CD14-positive monocyte (primary cell): Measurements from ENCODE around the gene ACSF3. TPM values are rescaled to one million over a fixed set of nuclear protein-coding genes. Genes with fewer than 3 reads are reported as not detected.
A peak's percentile ranks its signal among the peaks of the same experiment; 100 is the strongest.

ENCODE experiments used
- DNase-seq, 3 donors: peaks; one replicate each; pipeline ENCODE4 v3.0.0-alpha.2; 2011 to 2022
- H2AFZ ChIP-seq: 2 replicates; pipeline ENCODE4 v1.6.0; 2012; ENCODE audit warnings: mild to moderate bottlenecking, low read depth, low read length, inconsistent platforms; ENCODE audit not compliant: insufficient read depth, poor library complexity, severe bottlenecking
- H3K27ac ChIP-seq, 2 donors: 1 replicate in 1 of 2; 2 replicates in 1 of 2; pipeline ENCODE4 v1.5.1; 2012 to 2013; ENCODE audit warnings: low read length in 2 of 2, control low read depth in 1 of 2, inconsistent platforms in 1 of 2, low read depth in 1 of 2, mild to moderate bottlenecking in 1 of 2
- H3K27me3 ChIP-seq, 2 donors: one replicate each; pipeline versions ENCODE4 v1.6.0 to v1.6.1; 2011 to 2013; ENCODE audit warnings: low read length in 2 of 2; ENCODE audit not compliant: control insufficient read depth in 2 of 2, insufficient read depth in 2 of 2
- H3K36me3 ChIP-seq, 2 donors: replicated peaks in 1 of 2; 1 replicate in 1 of 2; 2 replicates in 1 of 2; pipeline versions ENCODE4 v1.5.1 to v1.6.1; 2012 to 2013; ENCODE audit warnings: low read length in 2 of 2, control low read depth in 1 of 2, inconsistent platforms in 1 of 2, mild to moderate bottlenecking in 1 of 2; ENCODE audit not compliant: insufficient read depth in 2 of 2, control insufficient read depth in 1 of 2
- H3K4me1 ChIP-seq, 2 donors: 1 replicate in 1 of 2; 2 replicates in 1 of 2; pipeline versions ENCODE4 v1.5.1 to v1.6.1; 2012 to 2013; ENCODE audit warnings: low read length in 2 of 2, control low read depth in 1 of 2, inconsistent platforms in 1 of 2, mild to moderate bottlenecking in 1 of 2, moderate library complexity in 1 of 2; ENCODE audit not compliant: insufficient read depth in 2 of 2, control insufficient read depth in 1 of 2
- H3K4me2 ChIP-seq: replicated peaks from 2 replicates; pipeline ENCODE3; 2012; ENCODE audit warnings: low read length, moderate library complexity, mild to moderate bottlenecking; ENCODE audit not compliant: poor library complexity, severe bottlenecking; ENCODE audit errors: extremely low read depth
- H3K4me3 ChIP-seq, 3 experiments: fragments of 200-600 bp in 1 of 3; sonication (generic) in 1 of 3; replicated peaks in 1 of 3; 1 replicate in 2 of 3; 2 replicates in 1 of 3; pipeline ENCODE4 v1.5.1; 2011 to 2013; ENCODE audit warnings: low read length in 3 of 3, mild to moderate bottlenecking in 3 of 3, control low read depth in 2 of 3, low read depth in 2 of 3, inconsistent platforms in 1 of 3, moderate library complexity in 1 of 3
- H3K79me2 ChIP-seq: 2 replicates; pipeline ENCODE4 v1.6.0; 2012; ENCODE audit warnings: mild to moderate bottlenecking, control low read depth, inconsistent platforms, low read length, moderate library complexity; ENCODE audit not compliant: insufficient read depth
- H3K9ac ChIP-seq: 2 replicates; pipeline ENCODE4 v1.6.0; 2017; ENCODE audit warnings: low read length, mild to moderate bottlenecking; ENCODE audit not compliant: insufficient read depth, poor library complexity, severe bottlenecking
- H3K9me3 ChIP-seq, 2 donors: replicated peaks in 1 of 2; 1 replicate in 1 of 2; 2 replicates in 1 of 2; pipeline versions ENCODE4 v1.5.1 to v1.6.1; 2012 to 2013; ENCODE audit warnings: low read length in 2 of 2, control low read depth in 1 of 2; ENCODE audit not compliant: control insufficient read depth in 1 of 2, insufficient read depth in 1 of 2
- H4K20me1 ChIP-seq: 2 replicates; pipeline ENCODE4 v1.6.0; 2012; ENCODE audit warnings: mild to moderate bottlenecking, low read length, control low read depth, moderate library complexity; ENCODE audit not compliant: insufficient read depth
- H3K27ac Mint-ChIP-seq, 7 donors: one replicate each; pipeline ENCODE4 v1.8.0; 2020; ENCODE audit warnings: mild to moderate bottlenecking in 7 of 7, mixed read lengths in 7 of 7, moderate library complexity in 6 of 7, inconsistent platforms in 2 of 7
- H3K27me3 Mint-ChIP-seq, 3 donors: one replicate each; pipeline ENCODE4 v1.8.0; 2021 to 2022; ENCODE audit warnings: low read depth in 3 of 3, mild to moderate bottlenecking in 3 of 3, mixed read lengths in 3 of 3, moderate library complexity in 3 of 3, inconsistent platforms in 1 of 3
- H3K36me3 Mint-ChIP-seq, 2 donors: one replicate each; pipeline ENCODE4 v1.8.0; 2020; ENCODE audit warnings: mixed read lengths in 2 of 2, inconsistent platforms in 1 of 2, mild to moderate bottlenecking in 1 of 2
- H3K4me1 Mint-ChIP-seq: one replicate; pipeline ENCODE4 v1.8.0; 2020; ENCODE audit warnings: mild to moderate bottlenecking, mixed read lengths
- H3K4me3 Mint-ChIP-seq, 2 donors: one replicate each; pipeline ENCODE4 v1.8.0; 2020; ENCODE audit warnings: mild to moderate bottlenecking in 2 of 2, mixed read lengths in 2 of 2, moderate library complexity in 1 of 2
- H3K9me3 Mint-ChIP-seq, 7 donors: one replicate each; pipeline ENCODE4 v1.8.0; 2020 to 2022; ENCODE audit warnings: mixed read lengths in 7 of 7, mild to moderate bottlenecking in 6 of 7, moderate library complexity in 6 of 7, inconsistent platforms in 2 of 7
- WGBS: methylation state at CpG from one replicate; pipeline ENCODE4 v1.1.5; 2013; ENCODE audit warnings: missing lambda C conversion rate; ENCODE audit not compliant: insufficient coverage; 5-methylcytosine and 5-hydroxymethylcytosine counted together
- intact Hi-C, 2 donors: fragments of 100-400 bp; cut with micrococcal nuclease; formaldehyde crosslinking; loops; one replicate each; pipeline versions ENCODE4 v1.15.0 to v1.15.1; 2023
- polyA plus RNA-seq, 3 donors: library from polyadenylated mRNA; depleted of rRNA in 1 of 3; unstranded in 2 of 3; stranded (reverse) in 1 of 3; fragments of 300-500 nt in 2 of 3; fragments of >200 nt in 1 of 3; fragmentation: Illumina TruSeq in 2 of 3; gene quantifications; 1 replicate in 2 of 3; 2 replicates in 1 of 3; pipeline ENCODE4 v1.2.3, GENCODE V29; 2012 to 2021
- TF ChIP-seq, protein P1 (sequence below): fragments of 200-600 bp; IDR thresholded peaks from one replicate; pipeline ENCODE4 v1.8.0; 2022; ENCODE audit warnings: antibody characterized with exemption, mild to moderate bottlenecking

The ACSF3 gene
- polyA plus RNA-seq, 3 donors, result 23.5 to 26.7 (median 26.4) TPM

DNA sequence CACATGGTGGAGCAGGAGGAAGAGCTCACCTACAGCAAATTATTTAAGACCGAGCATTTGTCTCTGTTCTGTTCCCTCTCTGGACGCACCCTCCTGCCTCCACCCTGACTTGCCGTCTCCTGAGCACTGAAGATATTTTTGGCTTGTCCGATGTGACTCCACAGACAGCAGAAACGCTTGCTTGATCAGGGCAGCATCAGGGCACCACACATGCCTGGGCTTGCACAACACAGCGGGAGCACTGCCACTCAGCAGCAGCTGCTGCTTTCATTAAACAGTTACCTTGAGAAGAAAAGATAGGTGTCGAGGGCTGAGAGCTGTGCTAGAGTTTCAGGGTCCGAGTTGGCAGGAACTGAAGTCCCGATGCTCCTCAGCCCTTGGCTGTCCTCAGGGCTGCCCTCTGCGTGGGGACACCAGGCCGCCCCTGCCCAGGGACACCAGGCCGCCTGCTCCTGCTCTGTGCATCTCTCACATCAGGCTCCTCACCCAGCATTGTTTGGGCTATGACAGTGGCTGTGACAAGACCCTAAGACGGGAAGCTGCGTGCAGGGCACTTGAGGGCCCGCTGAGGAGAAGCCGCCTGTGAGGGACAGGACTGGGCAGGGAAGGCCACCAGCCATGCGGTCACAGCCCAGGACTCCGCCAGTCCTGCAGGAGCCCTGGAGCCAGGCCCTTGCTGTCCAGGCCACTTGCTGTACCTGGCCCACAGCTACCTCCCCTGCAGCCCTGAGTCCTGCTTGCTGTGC lies 56.6 kb downstream of the ACSF3 start:
- DNase-seq, result no peak
- WGBS, result 96% methylated on average over 16 of the region's 18 CpGs
- Histone ChIP-seq H4K20me1 (no peaks in the 10 kb centered on the region), H3K27me3 (no peaks in the 10 kb centered on the region), H3K79me2 (no peaks in the 10 kb centered on the region), H3K4me1 (no peaks in the 10 kb centered on the region), H3K4me3 (no peak overlapping the region), H3K27ac (no peak overlapping the region), H2AFZ (no peak overlapping the region), H3K9me3 (peaks cover 0 to 32% of the 10 kb centered on the region in 2 donors), H3K4me2 (no peak overlapping the region), H3K9ac (no peak overlapping the region), H3K36me3 (peaks cover 45 to 68% of the 10 kb centered on the region in 2 donors)
- Mint-ChIP-seq H3K4me3 (no peak overlapping the region), H3K4me1 (peaks cover 6% of the 10 kb centered on the region), H3K27ac (peak overlapping the region in 3 of 7 donors; percentile 2 to 57 (median 37)), H3K36me3 (peaks cover 55 to 71% of the 10 kb centered on the region in 2 donors), H3K27me3 (peaks cover 1 to 8% (median 5%) of the 10 kb centered on the region in 3 donors), H3K9me3 (peaks cover 6 to 30% (median 22%) of the 10 kb centered on the region in 7 donors)
- TF ChIP-seq, protein P1, sequence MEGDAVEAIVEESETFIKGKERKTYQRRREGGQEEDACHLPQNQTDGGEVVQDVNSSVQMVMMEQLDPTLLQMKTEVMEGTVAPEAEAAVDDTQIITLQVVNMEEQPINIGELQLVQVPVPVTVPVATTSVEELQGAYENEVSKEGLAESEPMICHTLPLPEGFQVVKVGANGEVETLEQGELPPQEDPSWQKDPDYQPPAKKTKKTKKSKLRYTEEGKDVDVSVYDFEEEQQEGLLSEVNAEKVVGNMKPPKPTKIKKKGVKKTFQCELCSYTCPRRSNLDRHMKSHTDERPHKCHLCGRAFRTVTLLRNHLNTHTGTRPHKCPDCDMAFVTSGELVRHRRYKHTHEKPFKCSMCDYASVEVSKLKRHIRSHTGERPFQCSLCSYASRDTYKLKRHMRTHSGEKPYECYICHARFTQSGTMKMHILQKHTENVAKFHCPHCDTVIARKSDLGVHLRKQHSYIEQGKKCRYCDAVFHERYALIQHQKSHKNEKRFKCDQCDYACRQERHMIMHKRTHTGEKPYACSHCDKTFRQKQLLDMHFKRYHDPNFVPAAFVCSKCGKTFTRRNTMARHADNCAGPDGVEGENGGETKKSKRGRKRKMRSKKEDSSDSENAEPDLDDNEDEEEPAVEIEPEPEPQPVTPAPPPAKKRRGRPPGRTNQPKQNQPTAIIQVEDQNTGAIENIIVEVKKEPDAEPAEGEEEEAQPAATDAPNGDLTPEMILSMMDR, result no peak
- intact Hi-C loops, result no loop called here

DNA sequence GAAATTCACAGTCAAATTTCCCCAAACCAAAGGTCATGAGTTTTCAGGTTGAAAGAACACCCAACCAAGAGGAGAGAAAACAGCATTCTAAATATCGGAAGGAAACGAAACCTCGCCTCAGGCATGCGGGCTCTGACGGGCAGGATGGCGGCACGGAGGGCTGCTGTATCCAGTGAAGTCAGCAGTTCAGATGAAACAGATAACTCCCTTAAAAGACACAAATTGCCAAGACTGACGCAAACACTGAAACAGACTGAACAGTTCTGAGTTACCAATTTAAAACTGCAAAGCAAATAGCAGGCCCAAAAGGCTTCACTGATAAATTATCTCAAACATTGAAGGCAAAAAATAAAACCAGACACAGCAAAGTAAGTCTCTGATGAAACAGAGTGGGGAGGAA lies 57.3 kb downstream of the ACSF3 start:
- peaks cover 4 to 15% (median 10%) of the 10 kb centered on the region in 3 donors for H3K27me3 Mint-ChIP-seq

More for the DNA sequence above, 57.3 kb downstream of the ACSF3 start:
- Histone ChIP-seq H4K20me1 (no peaks in the 10 kb centered on the region), H3K9me3 (peaks cover 0 to 28% of the 10 kb centered on the region in 2 donors), H3K4me2 (no peak overlapping the region), H3K4me3 (no peak overlapping the region), H2AFZ (no peak overlapping the region), H3K36me3 (peaks cover 38 to 61% of the 10 kb centered on the region in 2 donors), H3K27ac (no peak overlapping the region), H3K4me1 (no peaks in the 10 kb centered on the region), H3K79me2 (no peaks in the 10 kb centered on the region), H3K9ac (no peak overlapping the region), H3K27me3 (no peaks in the 10 kb centered on the region)
- TF ChIP-seq, protein P1, result no peak
- H3K9me3 Mint-ChIP-seq, result peaks cover 6 to 30% (median 22%) of the 10 kb centered on the region in 7 donors
- intact Hi-C loops, result no loop called here
- WGBS, result 95% methylated on average over 7 of the region's 8 CpGs
- peaks cover 52 to 63% of the 10 kb centered on the region in 2 donors for H3K36me3 Mint-ChIP-seq
- H3K4me1 Mint-ChIP-seq, result peaks cover 8% of the 10 kb centered on the region
- H3K4me3 Mint-ChIP-seq, result no peak overlapping the region
- peak overlapping the region in 1 of 7 donors; percentile 2 for H3K27ac Mint-ChIP-seq
- no peak for DNase-seq
